ENCODE measurements around the gene LILRA6.
"Not testable (repeated sequence)": the region's sequence is repeated elsewhere in the genome, so short reads cannot be mapped to it uniquely, and the experiment has no call there.

Gene LILRA6

GRCh38 chr19:54206030-54206830, 36.4 kb downstream of the LILRA6 start:
- no peak for DNase-seq

- DNase-seq: no peak
These were observed 37.7 kb downstream of the LILRA6 start for GRCh38 chr19:54204767-54205468.

GRCh38 chr19:54203151-54203611, 39.4 kb downstream of the LILRA6 start:
- DNase-seq: no peak

- DNase-seq: no peak
These were observed 40.6 kb downstream of the LILRA6 start for GRCh38 chr19:54201980-54202379.

- DNase-seq: no peak
These were observed 41.4 kb downstream of the LILRA6 start for GRCh38 chr19:54201172-54201701.

DNA sequence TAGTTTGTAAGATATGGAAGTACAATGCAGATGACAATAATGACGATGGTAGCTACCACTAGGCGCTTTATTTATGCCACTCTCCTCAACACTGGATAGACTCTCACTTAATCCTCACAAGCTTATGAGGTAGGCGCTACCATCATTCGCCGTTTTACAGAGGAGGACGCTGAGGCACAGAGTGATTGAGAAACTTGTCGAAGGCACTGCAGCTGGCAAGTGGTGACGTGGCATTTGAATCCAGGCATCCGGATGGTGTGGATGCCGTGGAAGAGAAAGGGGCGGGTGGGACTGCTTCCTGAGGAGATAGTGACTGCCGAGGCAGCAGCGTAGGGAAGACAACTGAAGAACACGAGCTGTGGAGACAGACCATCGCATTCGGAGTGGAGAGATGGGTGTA, 43.2 kb downstream of the LILRA6 start:
- no peak for DNase-seq

- no peak for DNase-seq
These were observed 45.5 kb downstream of the LILRA6 start for GRCh38 chr19:54197121-54197520.

DNA sequence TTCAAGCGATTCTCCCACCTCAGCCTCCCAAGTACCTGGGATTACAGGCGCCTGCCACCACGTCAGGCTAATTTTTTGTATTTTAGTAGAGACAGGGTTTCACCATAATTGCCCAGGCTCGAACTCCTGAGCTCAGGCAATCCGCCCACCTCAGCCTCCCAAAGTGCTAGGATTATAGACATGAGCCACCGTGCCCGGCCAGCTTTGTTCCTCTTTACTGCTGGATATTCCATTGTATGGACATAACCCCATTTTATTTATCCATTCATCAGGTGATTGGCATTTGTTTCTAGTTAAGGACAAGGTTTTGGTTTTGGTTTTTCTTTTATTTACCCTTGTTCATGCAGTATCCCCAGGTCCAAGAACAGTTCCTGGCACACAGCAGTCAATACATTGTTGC, 46.1 kb downstream of the LILRA6 start:
- no peak for DNase-seq

DNA sequence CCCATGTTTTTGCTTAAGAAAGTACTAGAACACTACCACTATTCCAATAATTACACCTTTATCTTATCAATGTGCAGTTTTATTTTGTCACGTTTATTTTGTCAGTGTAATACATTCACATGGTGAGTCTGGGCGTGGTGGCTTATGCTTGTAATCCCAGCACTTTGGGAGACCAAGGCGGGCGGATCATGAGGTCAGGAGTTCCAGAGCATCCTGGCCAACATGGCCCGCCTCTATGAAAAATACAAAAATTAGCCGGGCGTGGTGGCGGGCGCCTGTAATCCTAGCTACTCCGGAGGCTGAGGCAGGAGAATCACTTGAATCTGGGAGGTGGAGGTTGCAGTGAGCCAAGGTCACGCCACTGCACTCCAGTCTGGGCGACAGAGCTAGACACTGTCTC, 48.1 kb downstream of the LILRA6 start:
- DNase-seq: not testable (repeated sequence)

DNA sequence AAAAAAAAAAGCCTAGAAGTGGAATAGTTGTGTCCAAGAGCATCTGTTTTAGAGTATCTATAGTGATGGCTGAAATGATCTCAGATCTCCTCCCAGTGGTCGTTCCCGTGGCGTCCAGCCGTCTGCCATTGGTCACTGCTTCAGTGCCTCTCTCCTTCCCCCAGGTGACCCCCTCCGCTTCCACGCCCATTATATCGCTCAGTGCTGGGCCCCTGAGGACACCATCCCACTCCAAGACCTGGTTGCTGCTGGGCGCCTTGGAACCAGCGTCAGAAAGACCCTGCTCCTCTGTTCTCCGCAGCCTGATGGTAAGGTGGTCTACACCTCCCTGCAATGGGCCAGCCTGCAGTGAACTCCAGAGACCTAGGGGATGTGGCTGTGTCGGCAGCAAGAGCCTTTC, 49.6 kb downstream of the LILRA6 start:
- no peak for DNase-seq

GRCh38 chr19:54191811-54192453, 50.7 kb downstream of the LILRA6 start:
- DNase-seq: no peak

- DNase-seq: peak; percentile 61
These were observed 51.4 kb downstream of the LILRA6 start, which contains the start of gene TSEN34 for GRCh38 chr19:54191011-54191810. Gene TSEN34, plus strand, starts transcription at chr19:54191308. Its CDS starts 57 bp downstream, at chr19:54191365.

GRCh38 chr19:54190503-54191010, 52.0 kb downstream of the LILRA6 start:
- peak; percentile 99 for DNase-seq

GRCh38 chr19:54189735-54190502, 52.7 kb downstream of the LILRA6 start:
- peak; percentile 100 for DNase-seq

DNA sequence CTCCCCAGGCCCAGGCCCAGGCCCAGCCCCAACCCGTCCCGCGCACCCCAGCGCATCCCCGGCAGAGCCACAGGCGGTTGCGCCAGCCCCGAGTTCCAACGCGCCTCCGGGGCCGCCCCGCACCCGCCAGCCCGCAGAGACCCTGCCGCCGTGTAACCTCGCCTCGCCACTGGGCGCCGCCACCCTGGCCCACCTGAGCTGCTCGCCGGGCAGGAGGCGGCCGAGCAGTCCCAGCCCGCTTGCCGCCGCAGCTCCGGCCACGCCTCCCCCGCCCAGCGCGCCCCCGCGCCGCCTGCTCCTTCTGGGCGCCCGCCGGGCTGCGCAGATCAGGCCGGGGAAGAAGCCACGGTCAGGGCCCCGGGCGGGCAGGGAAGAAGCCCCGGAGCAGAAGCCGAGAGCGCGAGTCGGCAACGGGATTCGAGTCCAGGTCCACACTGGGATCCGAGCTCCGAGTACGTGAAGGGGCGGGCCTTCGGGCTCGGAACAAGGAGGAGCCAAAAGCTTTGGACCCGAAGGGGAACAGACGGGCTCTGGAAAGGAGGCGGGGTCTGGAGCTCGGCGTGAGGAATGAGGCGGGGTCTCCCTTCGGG, 53.4 kb downstream of the LILRA6 start, which contains the start of gene MBOAT7:
Gene MBOAT7 (minus strand): TSS at position 436 of the 590 bp plus-strand sequence. CDS start 1,072 bp downstream, outside the sequence.
- no peak for DNase-seq

DNA sequence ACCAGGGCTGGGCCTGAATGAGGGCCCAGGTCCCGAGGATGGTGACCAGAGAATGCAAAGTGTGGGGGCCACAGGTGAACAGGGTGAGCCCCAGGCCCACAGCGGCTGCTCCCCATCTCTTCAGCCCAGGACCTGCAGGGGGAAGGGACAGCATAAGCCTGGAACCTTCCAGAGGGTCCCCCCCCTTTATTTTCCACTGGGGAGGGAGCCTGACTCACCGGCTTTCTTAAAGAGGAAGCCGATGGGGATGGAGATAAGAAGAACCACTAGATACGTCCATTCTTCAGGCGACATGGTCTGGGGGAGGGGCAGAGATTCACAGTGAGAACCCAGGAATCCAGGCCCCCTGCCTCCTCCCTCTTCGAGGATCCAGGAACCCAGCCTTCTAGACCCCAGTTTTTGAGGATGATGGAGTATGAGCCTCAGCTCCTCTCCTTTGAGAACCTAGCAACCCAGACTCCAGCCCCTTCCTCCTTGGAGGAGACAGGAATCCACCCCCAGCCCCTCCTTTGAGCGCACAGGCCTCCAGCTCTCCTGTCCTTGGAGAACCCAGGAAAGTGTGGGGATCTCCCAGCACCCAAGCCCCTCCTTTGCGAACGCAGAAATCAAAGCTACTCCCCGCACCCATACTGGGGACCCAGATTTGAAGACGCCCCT, 54.2 kb downstream of the LILRA6 start:
- DNase-seq: no peak

DNA sequence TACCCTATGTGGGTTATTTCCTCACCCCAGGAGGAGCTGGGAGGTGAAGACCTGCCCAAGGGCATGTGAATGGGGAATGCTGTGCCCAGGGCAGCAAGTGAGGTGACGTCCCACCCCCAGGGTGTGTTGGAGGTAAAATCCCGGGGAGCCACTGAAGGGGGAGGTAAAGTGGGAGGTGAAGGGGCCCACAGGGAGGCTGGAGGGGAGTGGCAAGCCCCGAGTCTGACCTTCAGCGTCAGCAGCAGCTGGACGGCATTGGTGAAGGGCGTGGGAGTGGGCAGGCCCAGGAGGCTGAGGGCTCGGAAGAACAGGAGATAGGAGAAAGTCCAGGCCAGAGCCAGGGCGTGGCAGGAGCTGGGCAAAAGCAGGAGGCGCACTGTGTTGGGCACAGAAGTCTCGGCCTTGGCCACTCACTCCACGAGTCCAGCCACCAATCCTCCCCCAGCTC, 55.6 kb downstream of the LILRA6 start:
- no peak for DNase-seq

Data from amniotic stem cell (primary cell).